GM21786 (cell line): Measurements from ENCODE around the gene GNB5.

Source experiments
- ATAC-seq: cut with Tn5 transposase; IDR thresholded peaks from one replicate; pipeline ENCODE4 v1.9.1; 2021; ENCODE audit not compliant: unreplicated experiment

GNB5 gene

DNA sequence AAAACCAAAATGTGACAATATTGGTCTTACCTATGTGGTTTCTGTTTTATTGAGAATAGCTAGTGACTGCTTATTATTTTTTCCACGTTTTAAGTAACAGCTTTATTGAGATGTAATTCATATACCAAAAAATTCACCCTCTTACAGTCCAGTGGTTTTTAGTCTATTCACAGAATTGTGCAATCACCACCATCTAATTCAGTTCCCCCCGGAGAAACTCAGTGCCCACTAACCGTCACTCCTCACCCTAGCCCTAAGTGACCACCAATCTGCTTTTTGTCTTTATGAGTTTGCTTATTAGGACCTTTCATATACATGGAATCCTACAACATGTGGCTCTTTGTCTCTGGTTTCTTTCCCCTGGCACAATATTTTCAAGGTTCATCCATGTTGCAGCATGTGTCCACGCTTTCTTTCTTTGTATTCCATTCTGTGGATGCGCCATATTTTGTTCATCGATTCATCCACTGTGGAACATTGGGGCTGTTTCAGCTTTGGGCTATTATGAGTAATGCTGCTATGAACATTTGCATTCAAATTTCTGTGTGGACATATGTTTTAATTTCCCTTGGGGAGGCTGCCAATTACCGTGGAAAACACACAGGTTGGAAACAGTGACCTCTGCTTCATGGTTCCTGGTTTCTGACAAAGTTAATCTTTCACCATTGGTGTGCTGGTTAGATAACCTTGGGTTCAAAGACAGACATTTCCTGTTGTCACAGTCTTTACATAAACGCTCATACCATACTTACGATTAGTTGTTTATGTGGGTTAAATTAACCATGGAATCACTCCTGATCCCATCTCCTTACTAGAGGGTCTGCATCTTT is 75.4 kb downstream of the GNB5 start:
- no peak for ATAC-seq

GRCh38 chr15:52114261-52115055 is 76.7 kb downstream of the GNB5 start:
- no peak for ATAC-seq

GRCh38 chr15:52113708-52114107 is 77.5 kb downstream of the GNB5 start:
- ATAC-seq, result no peak

DNA sequence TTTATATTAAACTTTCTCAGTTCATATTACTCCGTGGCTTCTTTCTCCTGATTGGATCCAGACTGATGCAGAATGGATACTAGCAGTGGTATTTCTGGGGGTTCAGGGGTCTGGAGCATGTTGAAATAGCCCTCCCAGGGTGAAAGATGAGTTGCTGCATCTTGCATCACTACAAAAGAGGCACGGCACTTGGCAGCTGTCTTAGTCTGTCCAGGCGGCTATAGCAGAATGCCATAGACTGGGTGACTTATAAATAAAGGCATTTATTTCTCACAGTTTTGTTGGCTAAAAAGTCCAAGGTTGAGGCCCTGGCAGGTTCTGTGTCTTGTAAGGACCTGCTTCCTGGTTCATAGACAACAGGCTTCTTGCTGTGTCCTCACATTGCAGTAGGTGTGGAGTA is 78.0 kb downstream of the GNB5 start:
- no peak for ATAC-seq

GRCh38 chr15:52112203-52112750 is 78.9 kb downstream of the GNB5 start:
- ATAC-seq, result no peak

DNA sequence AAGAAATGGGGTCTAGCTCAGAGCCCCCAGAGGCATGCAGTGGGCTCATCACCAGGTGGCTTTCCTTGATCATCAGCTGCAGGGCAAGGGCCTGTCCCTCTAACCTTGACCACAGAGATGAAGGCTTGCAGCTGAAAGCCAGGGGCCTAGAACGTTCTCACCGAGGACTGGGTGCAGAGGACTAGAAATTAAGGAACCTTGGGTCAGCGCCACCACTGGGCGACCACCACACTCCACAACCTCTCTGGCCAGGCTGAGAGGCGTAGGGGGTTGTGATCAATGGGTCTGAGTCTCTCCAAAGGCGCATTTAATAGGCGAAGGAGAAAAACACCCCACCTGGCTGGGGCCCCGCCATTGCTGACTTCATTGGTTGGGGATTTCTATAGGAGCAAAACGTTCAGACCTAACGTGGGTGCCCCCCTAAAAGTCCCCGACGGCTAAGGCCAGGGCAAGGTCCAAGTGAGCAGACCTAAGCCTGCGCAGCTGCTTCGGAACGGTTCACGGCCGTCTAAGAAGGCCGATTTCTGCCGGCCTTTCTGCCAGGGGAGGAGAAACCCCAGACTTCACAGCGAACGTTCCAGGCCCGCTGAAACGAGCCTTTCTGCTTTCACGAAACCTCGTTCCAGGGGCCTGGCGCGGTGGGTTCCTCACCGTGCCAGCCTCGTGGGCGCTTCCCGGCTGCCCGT is 79.5 kb downstream of the GNB5 start:
- ATAC-seq, result no peak

GRCh38 chr15:52109559-52110451 is 81.4 kb downstream of the GNB5 start:
- ATAC-seq, result peak; percentile 60

DNA sequence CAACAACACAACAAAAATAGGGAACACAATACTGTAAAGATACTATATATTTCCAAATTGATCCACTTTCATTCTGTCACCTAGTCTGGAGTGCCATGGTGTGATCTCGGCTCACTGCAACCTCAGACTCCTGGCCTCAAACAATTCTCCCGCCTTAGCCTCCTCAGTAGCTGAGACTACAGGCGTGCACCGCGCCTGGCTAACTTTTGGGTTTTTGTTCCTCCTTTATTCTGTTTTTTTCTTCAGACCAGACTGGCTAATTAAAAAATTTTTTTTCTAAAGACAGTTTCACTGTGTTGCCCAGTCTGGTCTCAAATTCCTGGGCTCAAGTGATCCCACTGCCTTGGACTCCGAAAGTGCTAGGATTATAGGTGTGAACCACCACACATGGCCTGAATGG is 84.0 kb downstream of the GNB5 start:
- ATAC-seq, result no peak

DNA sequence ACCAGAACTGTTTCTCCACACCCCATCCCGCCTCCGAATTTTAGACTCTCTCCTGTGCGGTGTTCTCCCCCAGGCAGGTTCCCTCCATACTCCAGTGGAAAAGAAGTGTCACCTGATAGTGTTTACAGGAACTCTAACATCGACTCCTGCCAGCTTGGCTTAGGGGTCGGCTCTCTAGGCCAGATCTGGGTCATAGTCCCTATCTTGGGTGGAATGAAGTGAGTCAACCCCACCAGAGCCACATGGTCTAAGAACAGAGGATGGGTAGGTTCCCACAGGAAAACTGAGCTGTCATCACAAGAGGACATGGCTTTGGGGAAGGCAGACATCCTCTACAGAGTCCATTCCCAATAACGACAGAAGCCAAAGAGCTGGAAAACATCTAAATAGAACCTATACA is 84.6 kb downstream of the GNB5 start:
- ATAC-seq, result no peak

DNA sequence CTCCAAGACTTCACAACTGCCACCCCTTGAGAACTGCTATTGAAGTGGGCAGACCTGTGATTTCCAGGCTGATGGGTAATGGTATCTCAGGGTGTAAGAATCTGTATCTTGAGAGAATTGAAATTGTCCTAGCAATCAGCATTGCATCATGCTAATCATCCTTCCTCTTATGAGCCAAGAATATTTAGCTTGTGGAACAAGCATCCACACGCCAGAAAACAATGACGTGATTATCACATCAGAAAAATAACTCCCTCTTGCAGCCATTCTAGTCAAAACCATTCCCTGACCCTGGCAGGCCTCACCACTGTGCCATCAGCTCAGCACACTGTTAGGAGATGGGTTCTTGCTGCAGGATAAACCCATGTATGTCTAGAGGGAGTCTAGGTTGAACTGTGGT is 85.3 kb downstream of the GNB5 start:
- no peak for ATAC-seq

DNA sequence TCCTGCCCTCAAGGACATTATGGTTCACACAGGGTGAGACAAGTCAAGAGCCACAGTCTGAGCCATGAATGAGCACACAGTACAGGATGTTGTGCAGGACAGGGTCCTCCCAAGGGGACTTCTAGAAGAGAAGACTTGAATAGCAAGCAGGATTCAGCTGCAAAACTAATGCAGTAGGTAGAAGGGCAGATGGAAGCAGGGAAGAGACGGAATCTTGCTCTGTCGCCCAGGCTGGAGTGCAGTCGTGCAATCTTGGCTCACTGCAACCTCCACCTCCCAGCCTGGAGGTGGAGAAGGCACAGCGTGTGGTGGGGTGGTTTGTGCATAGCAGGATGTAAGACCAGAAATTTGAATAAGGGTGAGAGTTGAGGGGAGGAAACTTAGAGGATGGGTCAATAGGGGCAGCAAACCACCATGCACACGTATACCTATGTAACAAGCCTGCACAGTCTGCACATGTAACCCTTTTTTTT is 86.6 kb downstream of the GNB5 start:
- peak; percentile 26 for ATAC-seq

- ATAC-seq, result peak; percentile 74
Observed at GRCh38 chr15:52103217-52104207, 87.7 kb downstream of the GNB5 start.

DNA sequence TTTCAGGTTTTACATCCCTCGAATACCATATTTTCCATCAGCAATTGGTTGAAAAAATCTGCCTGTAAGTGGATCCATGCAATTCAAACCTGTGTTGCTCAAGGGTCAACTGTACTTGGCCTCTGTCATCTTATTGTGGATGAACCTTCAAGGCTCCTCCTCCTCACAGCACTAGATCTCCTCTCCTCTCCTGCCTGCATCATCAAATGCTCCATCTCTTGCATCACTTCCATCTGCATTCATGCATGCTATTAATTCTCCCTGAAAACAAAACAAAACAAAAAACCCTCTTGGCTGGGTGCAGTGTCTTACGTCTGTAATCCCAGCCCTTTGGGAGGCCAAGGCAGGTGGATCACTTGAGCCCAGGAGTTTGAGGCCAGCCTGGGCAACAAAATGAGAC is 88.7 kb downstream of the GNB5 start:
- ATAC-seq, result no peak

GRCh38 chr15:52101542-52102323 is 89.5 kb downstream of the GNB5 start:
- ATAC-seq, result peak; percentile 30

DNA sequence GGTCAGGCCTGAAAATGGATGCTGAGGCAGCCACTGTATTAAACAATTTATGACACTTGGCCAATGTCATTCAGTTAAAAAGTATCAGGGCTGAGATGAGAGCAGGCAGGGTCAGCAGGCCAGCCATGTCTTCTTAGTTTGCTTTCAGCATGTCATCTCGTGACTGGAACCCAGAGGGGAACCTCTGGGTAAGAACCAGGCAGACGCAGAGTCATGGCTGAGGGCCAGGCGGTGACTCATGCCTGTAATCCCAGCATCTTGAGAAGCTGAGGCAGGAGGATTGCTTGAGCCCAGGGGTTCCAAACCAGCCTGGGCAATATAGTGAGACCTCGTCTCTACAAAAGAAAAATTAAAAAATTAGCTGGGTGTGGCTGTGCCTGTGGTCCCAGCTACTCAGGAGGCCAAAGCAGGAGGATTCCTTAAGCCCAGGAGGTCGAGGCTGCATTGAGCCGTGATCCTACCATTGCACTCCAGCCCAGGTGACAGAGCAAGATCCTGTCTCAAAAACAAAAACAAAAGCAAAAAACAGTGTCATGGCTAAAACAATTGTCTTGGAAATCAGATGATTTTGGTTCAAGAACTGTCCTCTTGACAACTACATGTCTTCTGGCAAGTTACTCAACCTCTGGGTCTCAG is 90.3 kb downstream of the GNB5 start:
- no peak for ATAC-seq

DNA sequence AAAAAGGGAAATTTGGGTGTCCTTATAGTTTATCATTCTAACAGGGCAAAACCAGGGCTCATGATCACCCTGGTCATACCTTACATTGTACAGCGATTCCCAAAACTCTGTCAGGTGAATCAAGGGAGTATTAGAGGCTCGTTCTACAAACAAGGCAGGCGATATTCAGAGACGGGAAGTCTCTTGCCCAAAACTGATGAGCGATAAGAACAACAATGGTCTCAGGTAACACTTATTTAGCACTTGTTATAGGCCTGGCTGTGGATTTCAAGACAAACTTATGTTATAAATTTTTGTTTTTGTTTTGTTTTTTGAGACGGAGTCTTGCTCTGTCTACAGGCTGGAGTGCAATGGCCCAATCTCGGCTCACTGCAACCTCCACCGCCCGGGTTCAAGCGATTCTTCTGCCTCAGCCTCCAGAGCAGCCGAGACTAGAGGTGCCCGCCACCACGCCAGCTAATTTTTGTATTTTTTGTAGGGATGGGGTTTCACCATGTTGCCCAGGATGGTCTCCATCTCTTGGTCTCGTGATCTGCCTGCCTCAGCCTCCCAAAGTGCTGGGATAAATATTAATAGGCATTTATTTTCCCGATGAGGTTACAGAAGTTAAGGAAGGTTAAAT is 91.4 kb downstream of the GNB5 start:
- ATAC-seq, result no peak

DNA sequence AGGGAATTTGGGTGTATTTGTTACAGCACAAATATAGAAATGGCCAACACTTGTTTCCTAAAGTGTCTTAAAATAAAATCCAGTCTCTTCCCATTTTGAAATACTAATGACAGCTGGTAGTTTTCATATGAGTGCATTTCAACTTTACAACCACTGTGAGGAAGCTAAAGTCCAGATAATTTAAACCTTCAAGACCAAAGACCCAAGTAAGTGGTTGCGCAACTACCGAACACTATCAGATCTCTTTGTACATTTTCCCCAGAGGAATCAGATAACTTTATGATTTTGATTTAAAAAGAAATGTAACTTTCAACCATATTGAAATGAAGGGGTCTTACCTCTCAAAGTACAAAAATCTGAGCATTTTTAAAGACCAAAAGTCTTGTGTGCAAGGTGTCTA is 92.9 kb downstream of the GNB5 start:
- no peak for ATAC-seq
